ENCODE results near the gene ELL. TPM values are rescaled to one million over a fixed set of nuclear protein-coding genes. Genes with fewer than 3 reads are reported as not detected.
A peak's percentile ranks its signal among the peaks of the same experiment; 100 is the strongest.

The ELL gene
- total and polyA plus RNA-seq, 7 donors: 6.2 to 20.2 (median 11.5) TPM

GRCh38 chr19:18503971-18504885 is 17.6 kb downstream of the ELL start:
- Histone ChIP-seq H3K9me3 (no peaks in the 10 kb centered on the region), H3K27ac (peak overlapping the region; percentile 64 to 74 (median 70)), H3K4me3 (no peak overlapping the region), H3K27me3 (no peaks in the 10 kb centered on the region), H3K36me3 (no peaks in the 10 kb centered on the region), H3K4me1 (peaks cover 0 to 100% (median 99%) of the 10 kb centered on the region in 4 donors)
- TF ChIP-seq POLR2A (IDR thresholded peaks at IDR 0.05) (no peak), EP300 (IDR thresholded peaks at IDR 0.05) (peak in 1 of 4 donors; percentile 55), POLR2AphosphoS5 (IDR thresholded peaks at IDR 0.05) (peak in 1 of 4 donors; percentile 10), CTCF (IDR thresholded peaks at IDR 0.05) (no peak)
- intact Hi-C loops (cut with DNase I): loop anchor here (10.0 kb wide), 1 partner anchor 49 kb away; no protein-coding TSS in a partner anchor
- WGBS, 2 donors: 22 to 59% methylated on average over 20 of the region's 20 CpGs
- no peak for DNase-seq

GRCh38 chr19:18503337-18503970 is 18.4 kb downstream of the ELL start:
- H3K4me1 ChIP-seq: peaks cover 0 to 100% (median 98%) of the 10 kb centered on the region in 4 donors
- H3K27ac ChIP-seq: peak overlapping the region; percentile 64 to 74 (median 70)

GRCh38 chr19:18502638-18503294 is 19.1 kb downstream of the ELL start:
- Histone ChIP-seq H3K9me3 (no peaks in the 10 kb centered on the region), H3K4me1 (peaks cover 0 to 99% (median 93%) of the 10 kb centered on the region in 4 donors), H3K27me3 (no peaks in the 10 kb centered on the region), H3K4me3 (no peak overlapping the region), H3K36me3 (no peaks in the 10 kb centered on the region), H3K27ac (peak overlapping the region; percentile 64 to 74 (median 70))
- DNase-seq: peak; percentile 84
- TF ChIP-seq POLR2A (IDR thresholded peaks at IDR 0.05) (no peak), POLR2AphosphoS5 (IDR thresholded peaks at IDR 0.05) (peak in 2 of 4 donors; percentile 21 to 39)
- intact Hi-C loops (cut with DNase I): loop anchor here (10.0 kb wide), 1 partner anchor 48 kb away; no protein-coding TSS in a partner anchor
- whole genome bisulfite sequencing, 2 donors: 46 to 47% methylated on average over 17 of the region's 17 CpGs

More at GRCh38 chr19:18503337-18503970, 18.4 kb downstream of the ELL start:
- no peak for DNase-seq
- no peaks in the 10 kb centered on the region for H3K36me3 ChIP-seq
- intact Hi-C loops (cut with DNase I): loop anchor here (10.0 kb wide), 1 partner anchor 49 kb away; no protein-coding TSS in a partner anchor
- TF ChIP-seq EP300 (IDR thresholded peaks at IDR 0.05) (no peak), POLR2AphosphoS5 (IDR thresholded peaks at IDR 0.05) (no peak), POLR2A (IDR thresholded peaks at IDR 0.05) (no peak), CTCF (IDR thresholded peaks at IDR 0.05) (no peak)
- 44 to 62% methylated on average over 15 of the region's 15 CpGs for WGBS, 2 donors
- no peaks in the 10 kb centered on the region for H3K9me3 ChIP-seq
- no peak overlapping the region for H3K4me3 ChIP-seq
- H3K27me3 ChIP-seq: no peaks in the 10 kb centered on the region

GRCh38 chr19:18502246-18502637 is 19.6 kb downstream of the ELL start:
- 76 to 81% methylated on average over 7 of the region's 7 CpGs for WGBS, 2 donors
- TF ChIP-seq POLR2AphosphoS5 (IDR thresholded peaks at IDR 0.05): no peak
- TF ChIP-seq CTCF (IDR thresholded peaks at IDR 0.05): no peak
- no peak for TF ChIP-seq EP300 (IDR thresholded peaks at IDR 0.05)
- no peak for TF ChIP-seq POLR2A (IDR thresholded peaks at IDR 0.05)
- DNase-seq: no peak
- Histone ChIP-seq H3K36me3 (no peaks in the 10 kb centered on the region), H3K9me3 (no peaks in the 10 kb centered on the region), H3K27ac (peak overlapping the region; percentile 64 to 74 (median 70)), H3K27me3 (no peaks in the 10 kb centered on the region), H3K4me3 (no peak overlapping the region), H3K4me1 (peaks cover 0 to 96% (median 88%) of the 10 kb centered on the region in 4 donors)
- intact Hi-C loops (cut with DNase I): loop anchor here (10.0 kb wide), 1 partner anchor 47 kb away; no protein-coding TSS in a partner anchor

Measured in sigmoid colon (tissue), 7 donors.